Tibial nerve (tissue), 3 donors: ENCODE data around the gene ADGRB3.

Source experiments
- POLR2A ChIP-seq, 2 donors: fragments of 450-650 bp; IDR thresholded peaks; one replicate each; pipeline ENCODE4 v1.6.1; 2017; ENCODE audit warnings: antibody characterized with exemption in 2 of 2, mild to moderate bottlenecking in 2 of 2, moderate library complexity in 2 of 2
- TF ChIP-seq, protein P1 (sequence below), 5 experiments: fragments of 200-600 bp in 3 of 5; fragments of 450-650 bp in 2 of 5; sonication (generic) in 3 of 5; IDR thresholded peaks; one replicate each; pipeline ENCODE4 v1.5.1; 2016 to 2019; ENCODE audit warnings: antibody characterized with exemption in 5 of 5, mild to moderate bottlenecking in 3 of 5, moderate library complexity in 2 of 5

DNA sequence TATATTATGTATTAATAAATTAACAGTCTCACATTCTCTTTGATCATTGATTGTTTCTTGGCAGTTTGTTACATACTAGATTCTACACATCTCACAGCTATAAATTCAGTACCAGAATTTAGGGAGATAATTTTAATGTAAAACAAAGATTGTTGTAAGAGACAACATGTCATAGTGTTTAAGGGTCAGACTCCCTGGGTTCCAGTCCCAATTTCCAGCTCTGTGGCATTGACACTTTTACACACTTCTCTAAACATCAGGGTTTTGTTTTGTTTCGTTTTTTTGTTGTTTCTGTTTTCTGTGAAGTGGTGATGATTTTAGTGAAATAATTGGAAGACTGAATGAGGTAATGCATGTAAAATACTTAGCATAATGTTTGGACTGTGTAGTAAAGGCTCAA is 19.9 kb downstream of the ADGRB3 start:
- no peak for TF ChIP-seq POLR2A (IDR thresholded peaks at IDR 0.05)
- TF ChIP-seq, protein P1, sequence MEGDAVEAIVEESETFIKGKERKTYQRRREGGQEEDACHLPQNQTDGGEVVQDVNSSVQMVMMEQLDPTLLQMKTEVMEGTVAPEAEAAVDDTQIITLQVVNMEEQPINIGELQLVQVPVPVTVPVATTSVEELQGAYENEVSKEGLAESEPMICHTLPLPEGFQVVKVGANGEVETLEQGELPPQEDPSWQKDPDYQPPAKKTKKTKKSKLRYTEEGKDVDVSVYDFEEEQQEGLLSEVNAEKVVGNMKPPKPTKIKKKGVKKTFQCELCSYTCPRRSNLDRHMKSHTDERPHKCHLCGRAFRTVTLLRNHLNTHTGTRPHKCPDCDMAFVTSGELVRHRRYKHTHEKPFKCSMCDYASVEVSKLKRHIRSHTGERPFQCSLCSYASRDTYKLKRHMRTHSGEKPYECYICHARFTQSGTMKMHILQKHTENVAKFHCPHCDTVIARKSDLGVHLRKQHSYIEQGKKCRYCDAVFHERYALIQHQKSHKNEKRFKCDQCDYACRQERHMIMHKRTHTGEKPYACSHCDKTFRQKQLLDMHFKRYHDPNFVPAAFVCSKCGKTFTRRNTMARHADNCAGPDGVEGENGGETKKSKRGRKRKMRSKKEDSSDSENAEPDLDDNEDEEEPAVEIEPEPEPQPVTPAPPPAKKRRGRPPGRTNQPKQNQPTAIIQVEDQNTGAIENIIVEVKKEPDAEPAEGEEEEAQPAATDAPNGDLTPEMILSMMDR (IDR thresholded peaks at IDR 0.05), result no peak
